Measurements from ENCODE around the gene ANKRD33B. TPM values are rescaled to one million over a fixed set of nuclear protein-coding genes. Genes with fewer than 3 reads are reported as not detected.
A peak's percentile ranks its signal among the peaks of the same experiment; 100 is the strongest.

ANKRD33B gene
- total RNA-seq, 4 donors from 2014 or later: 0.70 to 6.6 (median 3.6) TPM

- Histone ChIP-seq H3K27ac (no peak overlapping the region), H3K4me3 (no peak overlapping the region), H3K4me1 (no peaks in the 10 kb centered on the region), H3K9me3 (no peaks in the 10 kb centered on the region), H3K36me3 (no peaks in the 10 kb centered on the region), H3K27me3 (no peaks in the 10 kb centered on the region)
- no peak for TF ChIP-seq CTCF (IDR thresholded peaks at IDR 0.05)
- TF ChIP-seq POLR2A (IDR thresholded peaks at IDR 0.05): no peak
- peak in 1 of 3 donors; percentile 34 for DNase-seq
These were observed 6.8 kb upstream of the ANKRD33B start for GRCh38 chr5:10556893-10557746.

GRCh38 chr5:10559151-10559550, 4.7 kb upstream of the ANKRD33B start:
- Histone ChIP-seq H3K27me3 (peaks cover 0 to 17% of the 10 kb centered on the region in 2 donors), H3K27ac (no peak overlapping the region), H3K36me3 (no peaks in the 10 kb centered on the region), H3K9me3 (no peaks in the 10 kb centered on the region), H3K4me1 (peaks cover 0 to 15% (median 5%) of the 10 kb centered on the region in 4 donors), H3K4me3 (no peak overlapping the region)
- no peak for TF ChIP-seq CTCF (IDR thresholded peaks at IDR 0.05)
- peak in 1 of 3 donors; percentile 8 for DNase-seq

- Histone ChIP-seq H3K4me1 (peaks cover 0 to 21% (median 5%) of the 10 kb centered on the region in 4 donors), H3K36me3 (no peaks in the 10 kb centered on the region), H3K9me3 (no peaks in the 10 kb centered on the region), H3K27me3 (peaks cover 0 to 23% of the 10 kb centered on the region in 2 donors), H3K4me3 (no peak overlapping the region), H3K27ac (no peak overlapping the region)
- DNase-seq: no peak
- no peak for TF ChIP-seq CTCF (IDR thresholded peaks at IDR 0.05)
These were observed 4.0 kb upstream of the ANKRD33B start for GRCh38 chr5:10559871-10560270.

- peaks cover 0 to 29% (median 11%) of the 10 kb centered on the region in 4 donors for H3K4me1 ChIP-seq
- no peaks in the 10 kb centered on the region for H3K9me3 ChIP-seq
- TF ChIP-seq POLR2A (IDR thresholded peaks at IDR 0.05) (no peak), CTCF (IDR thresholded peaks at IDR 0.05) (no peak)
- H3K27ac ChIP-seq: peak overlapping the region in 2 of 4 donors; percentile 77 to 86
- DNase-seq: peak in 2 of 3 donors; percentile 63
- no peaks in the 10 kb centered on the region for H3K36me3 ChIP-seq
- peak overlapping the region in 3 of 4 donors; percentile 67 to 81 (median 69) for H3K4me3 ChIP-seq
- H3K27me3 ChIP-seq: peaks cover 0 to 25% of the 10 kb centered on the region in 2 donors
These were observed 1.4 kb upstream of the ANKRD33B start for GRCh38 chr5:10562201-10563109.

GRCh38 chr5:10563110-10563944, 543 bp upstream of the ANKRD33B start:
- Histone ChIP-seq H3K4me3 (peak overlapping the region; percentile 56 to 81 (median 68)), H3K27ac (peak overlapping the region; percentile 56 to 86 (median 70)), H3K36me3 (no peaks in the 10 kb centered on the region), H3K4me1 (peaks cover 0 to 29% (median 12%) of the 10 kb centered on the region in 4 donors), H3K9me3 (no peaks in the 10 kb centered on the region), H3K27me3 (peaks cover 0 to 25% of the 10 kb centered on the region in 2 donors)
- DNase-seq: peak; percentile 54 to 70 (median 56)
- TF ChIP-seq POLR2A (IDR thresholded peaks at IDR 0.05) (no peak), CTCF (IDR thresholded peaks at IDR 0.05) (no peak)
